ENCODE results near the gene PIK3R5. TPM values are rescaled to one million over a fixed set of nuclear protein-coding genes. Genes with fewer than 3 reads are reported as not detected.

Gene PIK3R5
- total RNA-seq, 1 donor from 2014 or later, result 0.30 TPM

GRCh38 chr17:8949061-8949661, 16.3 kb downstream of the PIK3R5 start:
- TF ChIP-seq EZH2 (IDR thresholded peaks at IDR 0.05; ENCODE audit: insufficient read depth, low read length) (no peak), CTCF (IDR thresholded peaks at IDR 0.05; ENCODE audit: insufficient read depth, low read depth, low read length) (no peak)
- H3K27ac Mint-ChIP-seq (ENCODE audit: unreplicated experiment), result no peak overlapping the region

GRCh38 chr17:8948462-8948861, 17.0 kb downstream of the PIK3R5 start:
- Histone ChIP-seq H3K36me3 (ENCODE audit: insufficient read depth, low read length) (no peaks in the 10 kb centered on the region), H3K4me3 (ENCODE audit: insufficient read depth, low read depth, low read length) (no peak overlapping the region), H2AFZ (ENCODE audit: low read depth, low read length) (no peak overlapping the region), H4K20me1 (ENCODE audit: insufficient read depth, low read length) (no peaks in the 10 kb centered on the region), H3K79me2 (ENCODE audit: insufficient read depth, low read length) (no peaks in the 10 kb centered on the region), H3K4me1 (ENCODE audit: insufficient read depth, low read length) (no peaks in the 10 kb centered on the region), H3K27me3 (ENCODE audit: insufficient read depth, low read length) (no peaks in the 10 kb centered on the region), H3K9me3 (ENCODE audit: insufficient read depth, low read depth, low read length) (peaks cover 2% of the 10 kb centered on the region), H3K27ac (ENCODE audit: low read depth, low read length) (no peak overlapping the region), H3K4me2 (ENCODE audit: low read length) (no peak overlapping the region), H3K9ac (ENCODE audit: low read length) (no peak overlapping the region)
- TF ChIP-seq CTCF (IDR thresholded peaks at IDR 0.05; ENCODE audit: insufficient read depth, low read depth, low read length) (no peak), EZH2 (IDR thresholded peaks at IDR 0.05; ENCODE audit: insufficient read depth, low read length) (no peak)
- Mint-ChIP-seq H3K4me1 (ENCODE audit: low read depth, unreplicated experiment) (peaks cover 5% of the 10 kb centered on the region), H3K4me3 (ENCODE audit: unreplicated experiment) (no peak overlapping the region), H3K36me3 (ENCODE audit: low read depth, unreplicated experiment) (peaks cover 2% of the 10 kb centered on the region), H3K27ac (ENCODE audit: unreplicated experiment) (no peak overlapping the region), H3K27me3 (ENCODE audit: low read depth, unreplicated experiment) (peaks cover 25% of the 10 kb centered on the region), H3K9me3 (ENCODE audit: unreplicated experiment) (peaks cover 4% of the 10 kb centered on the region)
- FAIRE-seq (no peak), DNase-seq (ENCODE audit: low read depth) (no peak)

More at GRCh38 chr17:8949061-8949661, 16.3 kb downstream of the PIK3R5 start:
- peaks cover 25% of the 10 kb centered on the region for H3K27me3 Mint-ChIP-seq (ENCODE audit: low read depth, unreplicated experiment)
- H3K36me3 Mint-ChIP-seq (ENCODE audit: low read depth, unreplicated experiment), result peaks cover 2% of the 10 kb centered on the region
- peaks cover 2% of the 10 kb centered on the region for H3K9me3 Mint-ChIP-seq (ENCODE audit: unreplicated experiment)
- H3K79me2 ChIP-seq (ENCODE audit: insufficient read depth, low read length), result no peaks in the 10 kb centered on the region
- peaks cover 2% of the 10 kb centered on the region for H3K9me3 ChIP-seq (ENCODE audit: insufficient read depth, low read depth, low read length)
- no peak overlapping the region for H3K9ac ChIP-seq (ENCODE audit: low read length)
- no peak for DNase-seq (ENCODE audit: low read depth)
- H2AFZ ChIP-seq (ENCODE audit: low read depth, low read length), result no peak overlapping the region
- FAIRE-seq, result no peak
- H3K27ac ChIP-seq (ENCODE audit: low read depth, low read length), result no peak overlapping the region
- H3K27me3 ChIP-seq (ENCODE audit: insufficient read depth, low read length), result no peaks in the 10 kb centered on the region
- no peak overlapping the region for H3K4me3 ChIP-seq (ENCODE audit: insufficient read depth, low read depth, low read length)
- H3K4me1 Mint-ChIP-seq (ENCODE audit: low read depth, unreplicated experiment), result peaks cover 5% of the 10 kb centered on the region
- no peak overlapping the region for H3K4me2 ChIP-seq (ENCODE audit: low read length)
- no peak overlapping the region for H3K4me3 Mint-ChIP-seq (ENCODE audit: unreplicated experiment)
- H3K36me3 ChIP-seq (ENCODE audit: insufficient read depth, low read length), result no peaks in the 10 kb centered on the region
- H3K4me1 ChIP-seq (ENCODE audit: insufficient read depth, low read length), result no peaks in the 10 kb centered on the region
- no peaks in the 10 kb centered on the region for H4K20me1 ChIP-seq (ENCODE audit: insufficient read depth, low read length)

- H2AFZ ChIP-seq (ENCODE audit: low read depth, low read length), result no peak overlapping the region
- no peaks in the 10 kb centered on the region for H3K79me2 ChIP-seq (ENCODE audit: insufficient read depth, low read length)
- no peak overlapping the region for H3K4me3 ChIP-seq (ENCODE audit: insufficient read depth, low read depth, low read length)
- FAIRE-seq (no peak), DNase-seq (ENCODE audit: low read depth) (no peak)
- no peak overlapping the region for H3K4me2 ChIP-seq (ENCODE audit: low read length)
- H3K27me3 ChIP-seq (ENCODE audit: insufficient read depth, low read length), result no peaks in the 10 kb centered on the region
- H3K9ac ChIP-seq (ENCODE audit: low read length), result no peak overlapping the region
- Mint-ChIP-seq H3K4me1 (ENCODE audit: low read depth, unreplicated experiment) (peaks cover 5% of the 10 kb centered on the region), H3K27me3 (ENCODE audit: low read depth, unreplicated experiment) (peaks cover 25% of the 10 kb centered on the region), H3K9me3 (ENCODE audit: unreplicated experiment) (peaks cover 4% of the 10 kb centered on the region), H3K27ac (ENCODE audit: unreplicated experiment) (no peak overlapping the region), H3K4me3 (ENCODE audit: unreplicated experiment) (no peak overlapping the region), H3K36me3 (ENCODE audit: low read depth, unreplicated experiment) (peaks cover 2% of the 10 kb centered on the region)
- no peaks in the 10 kb centered on the region for H4K20me1 ChIP-seq (ENCODE audit: insufficient read depth, low read length)
- peaks cover 2% of the 10 kb centered on the region for H3K9me3 ChIP-seq (ENCODE audit: insufficient read depth, low read depth, low read length)
- H3K27ac ChIP-seq (ENCODE audit: low read depth, low read length), result no peak overlapping the region
- H3K4me1 ChIP-seq (ENCODE audit: insufficient read depth, low read length), result no peaks in the 10 kb centered on the region
- no peak for TF ChIP-seq CTCF (IDR thresholded peaks at IDR 0.05; ENCODE audit: insufficient read depth, low read depth, low read length)
- no peak for TF ChIP-seq EZH2 (IDR thresholded peaks at IDR 0.05; ENCODE audit: insufficient read depth, low read length)
- H3K36me3 ChIP-seq (ENCODE audit: insufficient read depth, low read length), result no peaks in the 10 kb centered on the region
These were observed 18.3 kb downstream of the PIK3R5 start for GRCh38 chr17:8947201-8947600.

Data from astrocyte (in vitro differentiated cells and primary cell).